ENCODE data around the gene TNFRSF4.

TNFRSF4 gene

GRCh38 chr1:1232796-1233566 is 19.0 kb upstream of the TNFRSF4 start:
- DNase-seq (ENCODE audit: low read depth in 2 of 2), result no peak

GRCh38 chr1:1232208-1232795 is 18.3 kb upstream of the TNFRSF4 start, which contains the start of gene B3GALT6:
TSS of gene B3GALT6 (plus strand) at chr1:1232237. CDS start at chr1:1232279, 42 bp downstream.
- DNase-seq (ENCODE audit: low read depth in 2 of 2), result no peak

GRCh38 chr1:1231400-1232207 is 17.7 kb upstream of the TNFRSF4 start, which contains the start of gene SDF4:
TSS of gene SDF4 (minus strand) at chr1:1232001. CDS start at chr1:1228772, 3,229 bp downstream.
- peak; percentile 93 for DNase-seq (ENCODE audit: low read depth in 2 of 2)

GRCh38 chr1:1230656-1231399 is 16.9 kb upstream of the TNFRSF4 start:
- DNase-seq (ENCODE audit: low read depth in 2 of 2), result no peak

- DNase-seq (ENCODE audit: low read depth in 2 of 2), result no peak
Measured at GRCh38 chr1:1229770-1230169, 15.8 kb upstream of the TNFRSF4 start.

- DNase-seq (ENCODE audit: low read depth in 2 of 2), result no peak
Measured at GRCh38 chr1:1228596-1229321, 14.8 kb upstream of the TNFRSF4 start.

- no peak for DNase-seq (ENCODE audit: low read depth in 2 of 2)
Measured at GRCh38 chr1:1228187-1228586, 14.2 kb upstream of the TNFRSF4 start.

- DNase-seq (ENCODE audit: low read depth in 2 of 2), result no peak
Measured at GRCh38 chr1:1227386-1227785, 13.4 kb upstream of the TNFRSF4 start.

- DNase-seq (ENCODE audit: low read depth in 2 of 2), result no peak
Measured at GRCh38 chr1:1226566-1227362, 12.8 kb upstream of the TNFRSF4 start.

GRCh38 chr1:1225913-1226312 is 12.0 kb upstream of the TNFRSF4 start:
- DNase-seq (ENCODE audit: low read depth in 2 of 2), result no peak

- DNase-seq (ENCODE audit: low read depth in 2 of 2), result no peak
Measured at GRCh38 chr1:1225238-1225845, 11.4 kb upstream of the TNFRSF4 start.

- DNase-seq (ENCODE audit: low read depth in 2 of 2), result no peak
Measured at GRCh38 chr1:1223891-1224290, 9.9 kb upstream of the TNFRSF4 start.

GRCh38 chr1:1223321-1223720 is 9.4 kb upstream of the TNFRSF4 start:
- DNase-seq (ENCODE audit: low read depth in 2 of 2), result no peak

- DNase-seq (ENCODE audit: low read depth in 2 of 2), result no peak
Measured at GRCh38 chr1:1222575-1223225, 8.7 kb upstream of the TNFRSF4 start.

- no peak for DNase-seq (ENCODE audit: low read depth in 2 of 2)
Measured at GRCh38 chr1:1221887-1222574, 8.1 kb upstream of the TNFRSF4 start.

GRCh38 chr1:1220197-1220596 is 6.2 kb upstream of the TNFRSF4 start:
- no peak for DNase-seq (ENCODE audit: low read depth in 2 of 2)

- DNase-seq (ENCODE audit: low read depth in 2 of 2), result no peak
Measured at GRCh38 chr1:1219341-1219740, 5.4 kb upstream of the TNFRSF4 start.

- no peak for DNase-seq (ENCODE audit: low read depth in 2 of 2)
Measured at GRCh38 chr1:1218524-1219200, 4.7 kb upstream of the TNFRSF4 start.

Measured in fibroblast of skin of left biceps (primary cell).